Endothelial cell of coronary artery (primary cell): ENCODE results near the gene PATE1. TPM values are rescaled to one million over a fixed set of nuclear protein-coding genes. Genes with fewer than 3 reads are reported as not detected.

ENCODE experiments used
- total RNA-seq: library from RNA; depleted of rRNA; stranded (reverse); fragments of >200 nt; gene quantifications from 2 replicates; pipeline ENCODE4 v1.2.3, GENCODE V29; 2014

PATE1 gene, protein sequence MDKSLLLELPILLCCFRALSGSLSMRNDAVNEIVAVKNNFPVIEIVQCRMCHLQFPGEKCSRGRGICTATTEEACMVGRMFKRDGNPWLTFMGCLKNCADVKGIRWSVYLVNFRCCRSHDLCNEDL
- total RNA-seq, result not detected in 2 replicates

DNA sequence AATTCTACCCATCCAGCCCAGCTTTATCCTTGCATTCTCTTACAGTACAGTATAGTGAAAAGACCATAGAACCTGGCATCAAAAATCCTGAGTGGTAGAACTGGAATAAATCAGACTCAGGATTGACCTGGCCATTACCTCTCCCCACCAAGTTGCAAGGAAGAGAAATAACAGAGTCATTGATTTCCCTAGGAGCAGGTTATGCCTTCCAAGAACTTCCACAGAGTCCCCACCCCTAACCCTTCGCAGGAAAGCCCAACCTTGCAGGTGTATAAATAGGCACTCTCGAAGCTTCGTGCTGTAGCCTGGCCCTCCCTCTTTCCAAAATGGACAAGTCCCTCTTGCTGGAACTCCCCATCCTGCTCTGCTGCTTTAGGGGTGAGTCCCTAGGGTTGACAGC is at the start of gene PATE1:
Gene PATE1, plus strand, starts transcription at position 301 of the 400 bp plus-strand sequence. Its CDS starts 26 bp downstream, at position 327.

DNA sequence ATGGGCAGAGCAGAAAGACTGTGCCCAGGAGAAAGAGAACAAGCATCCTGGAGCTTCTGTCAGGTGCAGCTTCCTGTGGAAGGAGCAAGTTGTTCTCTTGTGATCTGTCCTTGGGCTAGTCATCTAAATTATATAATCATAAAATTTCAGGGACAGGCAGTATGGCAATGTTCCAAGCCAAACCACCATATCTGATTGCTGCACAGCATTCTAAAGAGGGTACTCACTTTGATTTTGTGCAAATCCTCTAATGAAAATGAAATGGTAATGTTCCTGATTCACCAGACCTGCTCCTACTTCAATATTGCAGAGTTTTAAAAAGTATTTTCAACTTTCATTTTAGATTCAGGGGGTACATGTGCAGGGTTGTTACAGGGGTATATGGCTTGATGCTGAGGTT is 32.6 kb downstream of the PATE1 start, which contains the start of gene PATE2:
Gene PATE2, minus strand, starts transcription at position 101 of the 400 bp plus-strand sequence. Its CDS starts 55 bp downstream, at position 46.

DNA sequence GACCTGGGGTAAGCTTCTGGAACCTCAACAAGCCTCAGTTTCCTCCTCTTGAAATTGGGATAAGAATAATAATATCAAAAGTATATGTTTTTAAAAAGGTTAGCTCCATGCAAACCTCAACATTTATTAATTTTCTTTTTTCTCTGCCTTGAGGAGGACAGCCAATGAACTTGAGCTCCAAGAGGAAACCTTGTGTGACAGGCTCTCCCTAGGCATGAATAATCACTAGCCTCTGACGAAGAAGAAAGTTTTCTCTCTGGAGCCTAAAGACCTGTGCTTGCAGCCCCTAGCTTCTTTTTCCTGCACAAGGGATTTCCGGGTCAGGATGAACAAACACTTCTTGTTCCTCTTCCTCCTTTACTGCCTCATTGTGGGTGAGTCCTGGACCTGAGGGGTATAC is 41.7 kb downstream of the PATE1 start, which contains the start of gene PATE3:
Gene PATE3, plus strand, starts transcription at position 301 of the 400 bp plus-strand sequence. Its CDS starts 25 bp downstream, at position 326.

Other genes starting within 250 kb of the PATE1 start
- 110 and 136 TPM in 2 replicates for gene EI24, start 176.8 kb upstream of the PATE1 start, total RNA-seq
- gene STT3A, start 153.4 kb upstream of the PATE1 start, total RNA-seq, result 192 and 205 TPM in 2 replicates
- gene CHEK1, start 121.1 kb upstream of the PATE1 start, total RNA-seq, result 25.3 and 40.8 TPM in 2 replicates
- under 0.01 TPM in 1 of 2 replicates, not detected in the other for gene ACRV1, start 65.4 kb upstream of the PATE1 start, total RNA-seq
- gene PATE2, start 32.5 kb downstream of the PATE1 start, total RNA-seq, result 0.09 TPM in 2 replicates
- gene PATE3, start 41.8 kb downstream of the PATE1 start, total RNA-seq, result not detected in 2 replicates
- gene PATE4, start 87.0 kb downstream of the PATE1 start, total RNA-seq, result not detected in 2 replicates
- gene HYLS1, start 141.4 kb downstream of the PATE1 start, total RNA-seq, result 6.5 and 9.4 TPM in 2 replicates
- 12.9 and 13.6 TPM in 2 replicates for gene PUS3, start 156.9 kb downstream of the PATE1 start, total RNA-seq
- gene DDX25, start 158.2 kb downstream of the PATE1 start, total RNA-seq, result not detected in 2 replicates
- gene VSIG10L2, start 199.8 kb downstream of the PATE1 start, total RNA-seq, result not detected in 2 replicates